ENCODE results near the gene ULK3. TPM values are rescaled to one million over a fixed set of nuclear protein-coding genes. Genes with fewer than 3 reads are reported as not detected.

Gene ULK3
- total and polyA plus RNA-seq, 10 of the 15 experiments (the other 5 are each of a cell fraction or from before 2014, with no cell fraction given), result 0.64 to 38.8 (median 27.1) TPM

DNA sequence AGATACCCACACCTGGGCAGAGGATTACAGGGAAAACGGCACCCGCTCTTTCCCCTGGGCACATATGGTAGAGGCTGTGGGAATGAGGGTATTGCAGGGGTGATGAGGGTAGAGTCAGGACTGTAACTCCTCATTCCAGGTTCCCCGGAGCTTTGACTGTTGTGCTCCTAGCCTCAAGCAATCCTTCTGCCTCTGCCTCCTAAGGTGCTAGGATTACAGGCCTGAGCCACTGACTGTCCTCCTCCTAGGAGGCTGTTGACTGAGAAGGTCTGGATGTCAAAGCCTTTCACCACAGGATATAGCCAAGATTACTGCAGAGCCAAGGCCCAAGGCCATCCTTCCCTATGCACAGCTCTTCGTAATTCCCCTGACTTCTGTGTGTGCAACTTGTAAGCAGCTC lies 45.8 kb upstream of the ULK3 start:
- Histone ChIP-seq H3K4me2 (ENCODE audit: control insufficient read depth, insufficient read depth) (0 out of 2 replicates have a peak overlapping the region, but pooled peaks have one; percentile 85), H3K4me1 (ENCODE audit: control insufficient read depth, insufficient read depth, low read length) (peaks cover 35% of the 10 kb centered on the region), H2AFZ (ENCODE audit: control insufficient read depth, low read depth, low read length) (no peak overlapping the region), H3K9me3 (replicated peaks; ENCODE audit: control insufficient read depth, insufficient read depth, low read length) (no peaks in the 10 kb centered on the region), H3K36me3 (ENCODE audit: control insufficient read depth in 2 of 2, insufficient read depth in 2 of 2, low read length in 1 of 2) (peaks cover 0 to 6% of the 10 kb centered on the region in 2 experiments; a peak in 2 of 4 replicates), H3K4me3 (no peak overlapping the region), H3K9ac (ENCODE audit: control insufficient read depth, insufficient read depth, low read length) (no peak overlapping the region), H3K27me3 (replicated peaks in 1 of 2; ENCODE audit: control insufficient read depth in 2 of 2, insufficient read depth in 2 of 2, low read length in 1 of 2) (no peaks in the 10 kb centered on the region), H4K20me1 (ENCODE audit: control insufficient read depth, insufficient read depth) (no peaks in the 10 kb centered on the region), H3K79me2 (ENCODE audit: control insufficient read depth, insufficient read depth, low read length) (peaks cover 12% of the 10 kb centered on the region), H3K27ac (ENCODE audit: control insufficient read depth, insufficient read depth) (no peak overlapping the region)
- no TSS peak for BruUV-seq (replicated peaks)
- ATAC-seq (no peak), FAIRE-seq (no peak), DNase-seq (ENCODE audit: low read depth, low spot score) (no peak)
- intact Hi-C loops (cut with micrococcal nuclease; ENCODE audit: unreplicated experiment) (no loop called here), in situ Hi-C loops (cut with MboI) (no loop called here)
- ChIA-PET RAD21 (ENCODE audit: unreplicated experiment) (interaction anchor here (1.1 to 1.2 kb wide), 2 partner anchors 13 to 118 kb away, joined by 3 to 4 read pairs; no protein-coding TSS in a partner anchor), CTCF (interaction anchor here (0.8 to 4.5 kb wide), 3 partner anchors 12 to 117 kb away, joined by 3 to 37 read pairs (median 3); no protein-coding TSS in a partner anchor), SMC1A (ENCODE audit: uncharacterized antibody, unreplicated experiment) (interaction anchor here (0.9 to 1.9 kb wide), 5 partner anchors 15 to 117 kb away, joined by 3 to 6 read pairs (median 5); partner anchors contain the start of gene FAM219B), POLR2A (interaction anchor here (0.7 to 1.9 kb wide), 5 partner anchors 10 to 27 kb away, joined by 3 to 6 read pairs (median 3); partner anchors contain the start of gene SCAMP2)
- WGBS (ENCODE audit: insufficient coverage, insufficient replicate concordance, low lambda C conversion rate, missing lambda C conversion rate), result 50% methylated on average over 4 of the region's 4 CpGs
- TF ChIP-seq CHD2 (IDR thresholded peaks at IDR 0.05; ENCODE audit: borderline replicate concordance, low read depth, low read length) (no peak), BMI1 (IDR thresholded peaks at IDR 0.05; ENCODE audit: borderline replicate concordance) (no peak), MXI1 (IDR thresholded peaks at IDR 0.05; ENCODE audit: low read depth, low read length) (no peak), IKZF2 (IDR thresholded peaks at IDR 0.05) (no peak), TBL1XR1 (IDR thresholded peaks at IDR 0.05; ENCODE audit: low read depth, low read length) (no peak), RBBP5 (conservative IDR thresholded peaks at IDR 0.05) (no peak), SMC3 (IDR thresholded peaks at IDR 0.05; ENCODE audit: borderline replicate concordance, low read length) (no peak), POLR2A (IDR thresholded peaks at IDR 0.05; ENCODE audit: low read depth, low read length) (no peak), RB1 (IDR thresholded peaks at IDR 0.05; ENCODE audit: borderline replicate concordance) (no peak)
- TF ChIP-seq, protein P1, sequence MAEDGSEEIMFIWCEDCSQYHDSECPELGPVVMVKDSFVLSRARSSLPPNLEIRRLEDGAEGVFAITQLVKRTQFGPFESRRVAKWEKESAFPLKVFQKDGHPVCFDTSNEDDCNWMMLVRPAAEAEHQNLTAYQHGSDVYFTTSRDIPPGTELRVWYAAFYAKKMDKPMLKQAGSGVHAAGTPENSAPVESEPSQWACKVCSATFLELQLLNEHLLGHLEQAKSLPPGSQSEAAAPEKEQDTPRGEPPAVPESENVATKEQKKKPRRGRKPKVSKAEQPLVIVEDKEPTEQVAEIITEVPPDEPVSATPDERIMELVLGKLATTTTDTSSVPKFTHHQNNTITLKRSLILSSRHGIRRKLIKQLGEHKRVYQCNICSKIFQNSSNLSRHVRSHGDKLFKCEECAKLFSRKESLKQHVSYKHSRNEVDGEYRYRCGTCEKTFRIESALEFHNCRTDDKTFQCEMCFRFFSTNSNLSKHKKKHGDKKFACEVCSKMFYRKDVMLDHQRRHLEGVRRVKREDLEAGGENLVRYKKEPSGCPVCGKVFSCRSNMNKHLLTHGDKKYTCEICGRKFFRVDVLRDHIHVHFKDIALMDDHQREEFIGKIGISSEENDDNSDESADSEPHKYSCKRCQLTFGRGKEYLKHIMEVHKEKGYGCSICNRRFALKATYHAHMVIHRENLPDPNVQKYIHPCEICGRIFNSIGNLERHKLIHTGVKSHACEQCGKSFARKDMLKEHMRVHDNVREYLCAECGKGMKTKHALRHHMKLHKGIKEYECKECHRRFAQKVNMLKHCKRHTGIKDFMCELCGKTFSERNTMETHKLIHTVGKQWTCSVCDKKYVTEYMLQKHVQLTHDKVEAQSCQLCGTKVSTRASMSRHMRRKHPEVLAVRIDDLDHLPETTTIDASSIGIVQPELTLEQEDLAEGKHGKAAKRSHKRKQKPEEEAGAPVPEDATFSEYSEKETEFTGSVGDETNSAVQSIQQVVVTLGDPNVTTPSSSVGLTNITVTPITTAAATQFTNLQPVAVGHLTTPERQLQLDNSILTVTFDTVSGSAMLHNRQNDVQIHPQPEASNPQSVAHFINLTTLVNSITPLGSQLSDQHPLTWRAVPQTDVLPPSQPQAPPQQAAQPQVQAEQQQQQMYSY (CRISPR knock-in tag; IDR thresholded peaks at IDR 0.05), result no peak
- TF ChIP-seq, protein P2, sequence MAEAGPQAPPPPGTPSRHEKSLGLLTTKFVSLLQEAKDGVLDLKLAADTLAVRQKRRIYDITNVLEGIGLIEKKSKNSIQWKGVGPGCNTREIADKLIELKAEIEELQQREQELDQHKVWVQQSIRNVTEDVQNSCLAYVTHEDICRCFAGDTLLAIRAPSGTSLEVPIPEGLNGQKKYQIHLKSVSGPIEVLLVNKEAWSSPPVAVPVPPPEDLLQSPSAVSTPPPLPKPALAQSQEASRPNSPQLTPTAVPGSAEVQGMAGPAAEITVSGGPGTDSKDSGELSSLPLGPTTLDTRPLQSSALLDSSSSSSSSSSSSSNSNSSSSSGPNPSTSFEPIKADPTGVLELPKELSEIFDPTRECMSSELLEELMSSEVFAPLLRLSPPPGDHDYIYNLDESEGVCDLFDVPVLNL (IDR thresholded peaks at IDR 0.05; ENCODE audit: low read depth, low read length), result no peak
- TF ChIP-seq, protein P3, sequence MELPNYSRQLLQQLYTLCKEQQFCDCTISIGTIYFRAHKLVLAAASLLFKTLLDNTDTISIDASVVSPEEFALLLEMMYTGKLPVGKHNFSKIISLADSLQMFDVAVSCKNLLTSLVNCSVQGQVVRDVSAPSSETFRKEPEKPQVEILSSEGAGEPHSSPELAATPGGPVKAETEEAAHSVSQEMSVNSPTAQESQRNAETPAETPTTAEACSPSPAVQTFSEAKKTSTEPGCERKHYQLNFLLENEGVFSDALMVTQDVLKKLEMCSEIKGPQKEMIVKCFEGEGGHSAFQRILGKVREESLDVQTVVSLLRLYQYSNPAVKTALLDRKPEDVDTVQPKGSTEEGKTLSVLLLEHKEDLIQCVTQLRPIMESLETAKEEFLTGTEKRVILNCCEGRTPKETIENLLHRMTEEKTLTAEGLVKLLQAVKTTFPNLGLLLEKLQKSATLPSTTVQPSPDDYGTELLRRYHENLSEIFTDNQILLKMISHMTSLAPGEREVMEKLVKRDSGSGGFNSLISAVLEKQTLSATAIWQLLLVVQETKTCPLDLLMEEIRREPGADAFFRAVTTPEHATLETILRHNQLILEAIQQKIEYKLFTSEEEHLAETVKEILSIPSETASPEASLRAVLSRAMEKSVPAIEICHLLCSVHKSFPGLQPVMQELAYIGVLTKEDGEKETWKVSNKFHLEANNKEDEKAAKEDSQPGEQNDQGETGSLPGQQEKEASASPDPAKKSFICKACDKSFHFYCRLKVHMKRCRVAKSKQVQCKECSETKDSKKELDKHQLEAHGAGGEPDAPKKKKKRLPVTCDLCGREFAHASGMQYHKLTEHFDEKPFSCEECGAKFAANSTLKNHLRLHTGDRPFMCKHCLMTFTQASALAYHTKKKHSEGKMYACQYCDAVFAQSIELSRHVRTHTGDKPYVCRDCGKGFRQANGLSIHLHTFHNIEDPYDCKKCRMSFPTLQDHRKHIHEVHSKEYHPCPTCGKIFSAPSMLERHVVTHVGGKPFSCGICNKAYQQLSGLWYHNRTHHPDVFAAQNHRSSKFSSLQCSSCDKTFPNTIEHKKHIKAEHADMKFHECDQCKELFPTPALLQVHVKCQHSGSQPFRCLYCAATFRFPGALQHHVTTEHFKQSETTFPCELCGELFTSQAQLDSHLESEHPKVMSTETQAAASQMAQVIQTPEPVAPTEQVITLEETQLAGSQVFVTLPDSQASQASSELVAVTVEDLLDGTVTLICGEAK (IDR thresholded peaks at IDR 0.05; ENCODE audit: borderline replicate concordance), result no peak
- TF ChIP-seq, protein P4, sequence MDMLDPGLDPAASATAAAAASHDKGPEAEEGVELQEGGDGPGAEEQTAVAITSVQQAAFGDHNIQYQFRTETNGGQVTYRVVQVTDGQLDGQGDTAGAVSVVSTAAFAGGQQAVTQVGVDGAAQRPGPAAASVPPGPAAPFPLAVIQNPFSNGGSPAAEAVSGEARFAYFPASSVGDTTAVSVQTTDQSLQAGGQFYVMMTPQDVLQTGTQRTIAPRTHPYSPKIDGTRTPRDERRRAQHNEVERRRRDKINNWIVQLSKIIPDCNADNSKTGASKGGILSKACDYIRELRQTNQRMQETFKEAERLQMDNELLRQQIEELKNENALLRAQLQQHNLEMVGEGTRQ (IDR thresholded peaks at IDR 0.05; ENCODE audit: borderline replicate concordance, low read depth, low read length), result no peak

All from GM12878 (cell line).